H9 (cell line): ENCODE measurements around the gene ABHD16B. TPM values are rescaled to one million over a fixed set of nuclear protein-coding genes. Genes with fewer than 3 reads are reported as not detected.

Experiments
- DNase-seq: peaks from one replicate; pipeline ENCODE4 v3.0.0-alpha.2; 2017
- H2AFZ ChIP-seq: one replicate; pipeline ENCODE4 v1.6.1; 2013; ENCODE audit warnings: mild to moderate bottlenecking, low read length, control low read depth, moderate library complexity
- H2AK5ac ChIP-seq: 2 replicates; pipeline ENCODE4 v1.6.1; 2013; ENCODE audit warnings: low read length, control low read depth, mixed read lengths; ENCODE audit not compliant: insufficient read length
- H2BK120ac ChIP-seq: one replicate; pipeline ENCODE4 v1.6.1; 2013; ENCODE audit warnings: low read depth, mild to moderate bottlenecking, low read length, control low read depth, inconsistent platforms; ENCODE audit not compliant: poor library complexity, severe bottlenecking
- H2BK12ac ChIP-seq: 2 replicates; pipeline ENCODE4 v1.6.1; 2013; ENCODE audit warnings: low read length, control low read depth, mixed read lengths, low read depth; ENCODE audit not compliant: insufficient read length
- H2BK15ac ChIP-seq: 2 replicates; pipeline ENCODE4 v1.6.1; 2013; ENCODE audit warnings: low read depth, low read length, control low read depth
- H2BK20ac ChIP-seq: one replicate; pipeline ENCODE4 v1.6.1; 2013; ENCODE audit warnings: low read depth, mild to moderate bottlenecking, low read length, control low read depth, inconsistent platforms; ENCODE audit not compliant: poor library complexity, severe bottlenecking
- H2BK5ac ChIP-seq: 2 replicates; pipeline ENCODE4 v1.6.1; 2013; ENCODE audit warnings: low read length, control low read depth, mixed read lengths; ENCODE audit not compliant: insufficient read length
- H3K14ac ChIP-seq: 2 replicates; pipeline ENCODE4 v1.6.1; 2013; ENCODE audit warnings: low read length, control low read depth; ENCODE audit not compliant: insufficient read depth
- H3K18ac ChIP-seq: 2 replicates; pipeline ENCODE4 v1.6.1; 2013; ENCODE audit warnings: low read depth, mild to moderate bottlenecking, mixed read lengths, low read length, control low read depth; ENCODE audit not compliant: insufficient read length
- H3K23ac ChIP-seq: 2 replicates; pipeline ENCODE4 v1.6.1; 2013; ENCODE audit warnings: low read length, control low read depth, mixed read lengths, low read depth; ENCODE audit not compliant: insufficient read length
- H3K23me2 ChIP-seq: 2 replicates; pipeline ENCODE4 v1.6.1; 2013; ENCODE audit warnings: low read depth, mild to moderate bottlenecking, mixed read lengths, low read length, control low read depth; ENCODE audit not compliant: insufficient read length, poor library complexity, severe bottlenecking
- H3K27ac ChIP-seq: 2 replicates; pipeline ENCODE4 v1.5.1; 2013; ENCODE audit warnings: low read length, control low read depth, mixed read lengths, low read depth; ENCODE audit not compliant: insufficient read length
- H3K27me3 ChIP-seq: 2 replicates; pipeline ENCODE4 v1.6.1; 2013; ENCODE audit warnings: low read length, control low read depth, inconsistent platforms; ENCODE audit not compliant: insufficient read depth
- H3K4ac ChIP-seq: 2 replicates; pipeline ENCODE4 v1.6.1; 2013; ENCODE audit warnings: low read depth, mild to moderate bottlenecking, control low read depth, inconsistent platforms, low read length, moderate library complexity
- H3K4me1 ChIP-seq: 2 replicates; pipeline ENCODE4 v1.6.1; 2013; ENCODE audit warnings: low read length, control low read depth, inconsistent platforms; ENCODE audit not compliant: insufficient read depth
- H3K4me2 ChIP-seq: 2 replicates; pipeline ENCODE4 v1.6.1; 2013; ENCODE audit warnings: low read length, control low read depth, mixed read lengths; ENCODE audit not compliant: insufficient read length, insufficient read depth
- H3K56ac ChIP-seq: 2 replicates; pipeline ENCODE4 v1.6.1; 2013; ENCODE audit warnings: low read depth, mild to moderate bottlenecking, mixed read lengths, low read length, control low read depth; ENCODE audit not compliant: insufficient read length
- H3K79me1 ChIP-seq: 2 replicates; pipeline ENCODE4 v1.6.1; 2013; ENCODE audit warnings: low read depth, mild to moderate bottlenecking, moderate library complexity, low read length, control low read depth, inconsistent platforms; ENCODE audit not compliant: insufficient read depth, poor library complexity, severe bottlenecking
- H3K79me2 ChIP-seq: 2 replicates; pipeline ENCODE4 v1.6.1; 2013; ENCODE audit warnings: low read length, control low read depth, inconsistent platforms; ENCODE audit not compliant: insufficient read depth
- H3K9ac ChIP-seq: 2 replicates; pipeline ENCODE4 v1.6.1; 2013; ENCODE audit warnings: low read length, control low read depth, mixed read lengths; ENCODE audit not compliant: insufficient read length; ENCODE audit errors: extremely low read depth
- H3K9me3 ChIP-seq: one replicate; pipeline ENCODE4 v1.6.1; 2013; ENCODE audit warnings: low read depth, low read length, inconsistent platforms; ENCODE audit not compliant: control insufficient read depth
- H3T11ph ChIP-seq: one replicate; pipeline ENCODE4 v1.6.1; 2013; ENCODE audit warnings: mild to moderate bottlenecking, low read length, control low read depth, inconsistent platforms
- H4K20me1 ChIP-seq: one replicate; pipeline ENCODE4 v1.6.1; 2013; ENCODE audit not compliant: control insufficient read depth, insufficient read length, insufficient read depth
- H4K5ac ChIP-seq: 2 replicates; pipeline ENCODE4 v1.6.1; 2013; ENCODE audit warnings: low read depth, mild to moderate bottlenecking, mixed read lengths, low read length, control low read depth; ENCODE audit not compliant: insufficient read length
- H4K8ac ChIP-seq: replicated peaks from 2 replicates; pipeline ENCODE4 v1.6.1; 2013; ENCODE audit warnings: low read length, control low read depth, mixed read lengths, low read depth; ENCODE audit not compliant: insufficient read length
- H4K91ac ChIP-seq: 2 replicates; pipeline ENCODE4 v1.6.1; 2013; ENCODE audit warnings: low read depth, mild to moderate bottlenecking, moderate library complexity, mixed read lengths, low read length, control low read depth; ENCODE audit not compliant: insufficient read length
- H3K27ac Mint-ChIP-seq, 3 experiments: 2 replicates in 2 of 3; 3 replicates in 1 of 3; pipeline ENCODE4 v1.8.0; 2020 to 2021; ENCODE audit warnings: mixed read lengths in 3 of 3, mild to moderate bottlenecking in 1 of 3, moderate library complexity in 1 of 3
- H3K27me3 Mint-ChIP-seq: 2 replicates; pipeline ENCODE4 v1.8.0; 2021; ENCODE audit warnings: low read depth, mild to moderate bottlenecking, moderate library complexity, mixed read lengths
- H3K36me3 Mint-ChIP-seq, 3 experiments: 2 replicates in 2 of 3; 3 replicates in 1 of 3; pipeline ENCODE4 v1.8.0; 2020 to 2021; ENCODE audit warnings: low read depth in 3 of 3, mixed read lengths in 3 of 3; ENCODE audit not compliant: insufficient read depth in 1 of 3
- H3K4me1 Mint-ChIP-seq, 2 experiments: 2 replicates each; pipeline ENCODE4 v1.8.0; 2020; ENCODE audit warnings: mixed read lengths in 2 of 2
- H3K4me3 Mint-ChIP-seq, 2 experiments: 2 replicates in 1 of 2; 3 replicates in 1 of 2; pipeline ENCODE4 v1.8.0; 2020 to 2021; ENCODE audit warnings: mild to moderate bottlenecking in 2 of 2, mixed read lengths in 2 of 2, moderate library complexity in 1 of 2
- H3K9me3 Mint-ChIP-seq, 2 experiments: 2 replicates in 1 of 2; 3 replicates in 1 of 2; pipeline ENCODE4 v1.8.0; 2020; ENCODE audit warnings: mild to moderate bottlenecking in 2 of 2, mixed read lengths in 2 of 2, moderate library complexity in 1 of 2
- WGBS: extraction: QIAGEN DNeasy Blood & Tissue Kit; methylation state at CpG from one replicate; pipeline ENCODE4 v1.1.7; 2013; ENCODE audit warnings: missing lambda C conversion rate, low lambda C conversion rate, mixed read lengths; ENCODE audit not compliant: insufficient read length; ENCODE audit errors: extremely low coverage; 5-methylcytosine and 5-hydroxymethylcytosine counted together
- total RNA-seq: library from RNA; stranded (reverse); gene quantifications from 2 replicates; pipeline ENCODE4 v1.2.1, GENCODE V29; 2021
- TF ChIP-seq, protein P1 (sequence below): fragments of 200-600 bp; sonication (generic); conservative IDR thresholded peaks from 3 replicates; pipeline ENCODE4 v1.8.0; 2021; ENCODE audit warnings: antibody characterized with exemption, mild to moderate bottlenecking

Gene ABHD16B
- total RNA-seq, 1 experiment from 2014 or later, result not detected

DNA sequence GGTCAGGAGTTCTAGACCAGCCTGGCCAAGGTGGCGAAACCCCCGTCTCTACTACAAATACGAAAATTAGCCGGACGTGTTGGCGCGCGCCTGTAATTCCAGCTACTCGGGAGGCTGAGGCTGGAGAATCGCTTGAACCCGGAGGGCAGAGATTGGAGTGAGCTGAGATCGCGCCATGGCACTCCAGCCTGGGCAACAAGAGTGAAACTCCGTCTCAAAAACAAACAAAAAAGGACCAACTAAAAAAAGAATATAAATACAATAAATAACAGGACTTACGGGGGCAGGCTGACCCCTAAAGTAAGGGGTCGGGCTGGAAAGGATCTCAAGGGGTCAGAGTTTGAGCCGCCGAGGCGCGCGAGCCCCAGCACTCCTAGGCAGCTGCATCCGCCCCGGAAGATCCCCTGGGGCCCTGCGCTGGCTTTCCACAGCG lies 3.3 kb downstream of the ABHD16B start:
- Mint-ChIP-seq H3K27me3 (no peaks in the 10 kb centered on the region), H3K36me3 (peaks cover 11 to 30% (median 28%) of the 10 kb centered on the region in 3 experiments), H3K4me3 (peak overlapping the region; percentile 91 to 93), H3K27ac (peak overlapping the region; percentile 96 to 98 (median 96)), H3K9me3 (0 out of 5 replicates have a peak, but pooled peaks cover 0 to 2% of the 10 kb centered on the region in 2 experiments), H3K4me1 (peaks cover 17 to 30% of the 10 kb centered on the region in 2 experiments)
- no peaks in the 10 kb centered on the region for H3K27me3 ChIP-seq
- peaks cover 5% of the 10 kb centered on the region; the same call in 1 of the 2 replicates for H3K79me2 ChIP-seq
- peak overlapping the region; percentile 47 for H3K4me2 ChIP-seq
- H4K20me1 ChIP-seq, result no peaks in the 10 kb centered on the region
- H3K56ac ChIP-seq, result no peak overlapping the region
- peaks cover 5% of the 10 kb centered on the region for H3K79me1 ChIP-seq
- H2BK12ac ChIP-seq, result no peak overlapping the region
- WGBS, result no CpG with 5 or more reads among the region's 25 CpGs
- no peak overlapping the region for H2BK20ac ChIP-seq
- no peak overlapping the region for H2BK15ac ChIP-seq
- H3K23ac ChIP-seq, result no peak overlapping the region
- DNase-seq, result no peak
- H3K18ac ChIP-seq, result no peak overlapping the region
- H3K9me3 ChIP-seq, result no peaks in the 10 kb centered on the region
- no peak overlapping the region for H2AK5ac ChIP-seq
- H4K91ac ChIP-seq, result no peak overlapping the region
- H2AFZ ChIP-seq, result no peak overlapping the region
- H4K5ac ChIP-seq, result no peak overlapping the region
- no peak overlapping the region for H3K27ac ChIP-seq
- H3K4me1 ChIP-seq, result no peaks in the 10 kb centered on the region; the same call in 1 of the 2 replicates
- H3K14ac ChIP-seq, result no peak overlapping the region
- no peak overlapping the region for H3T11ph ChIP-seq
- TF ChIP-seq, protein P1, sequence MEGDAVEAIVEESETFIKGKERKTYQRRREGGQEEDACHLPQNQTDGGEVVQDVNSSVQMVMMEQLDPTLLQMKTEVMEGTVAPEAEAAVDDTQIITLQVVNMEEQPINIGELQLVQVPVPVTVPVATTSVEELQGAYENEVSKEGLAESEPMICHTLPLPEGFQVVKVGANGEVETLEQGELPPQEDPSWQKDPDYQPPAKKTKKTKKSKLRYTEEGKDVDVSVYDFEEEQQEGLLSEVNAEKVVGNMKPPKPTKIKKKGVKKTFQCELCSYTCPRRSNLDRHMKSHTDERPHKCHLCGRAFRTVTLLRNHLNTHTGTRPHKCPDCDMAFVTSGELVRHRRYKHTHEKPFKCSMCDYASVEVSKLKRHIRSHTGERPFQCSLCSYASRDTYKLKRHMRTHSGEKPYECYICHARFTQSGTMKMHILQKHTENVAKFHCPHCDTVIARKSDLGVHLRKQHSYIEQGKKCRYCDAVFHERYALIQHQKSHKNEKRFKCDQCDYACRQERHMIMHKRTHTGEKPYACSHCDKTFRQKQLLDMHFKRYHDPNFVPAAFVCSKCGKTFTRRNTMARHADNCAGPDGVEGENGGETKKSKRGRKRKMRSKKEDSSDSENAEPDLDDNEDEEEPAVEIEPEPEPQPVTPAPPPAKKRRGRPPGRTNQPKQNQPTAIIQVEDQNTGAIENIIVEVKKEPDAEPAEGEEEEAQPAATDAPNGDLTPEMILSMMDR, result no peak
- no peak overlapping the region for H2BK120ac ChIP-seq
- H4K8ac ChIP-seq, result no peak overlapping the region
- peak overlapping the region; percentile 47 for H3K9ac ChIP-seq
- peaks cover 3% of the 10 kb centered on the region for H3K23me2 ChIP-seq
- H3K4ac ChIP-seq, result no peak overlapping the region
- H2BK5ac ChIP-seq, result no peak overlapping the region
